B cell (primary cell): ENCODE measurements around the gene IL25.

Experiments
- CTCF ChIP-seq: fragments of 200-600 bp; IDR thresholded peaks from one replicate; pipeline ENCODE4 v1.8.0; 2022; ENCODE audit warnings: antibody characterized with exemption, mild to moderate bottlenecking
- EZH2 ChIP-seq: IDR thresholded peaks from 2 replicates; pipeline ENCODE4 v1.6.1; 2012; ENCODE audit warnings: borderline replicate concordance, low read depth, mild to moderate bottlenecking, moderate library complexity, low read length; ENCODE audit not compliant: insufficient read depth, poor library complexity, severe bottlenecking

GRCh38 chr14:23414906-23415820, 42.6 kb downstream of the IL25 start:
- TF ChIP-seq CTCF (no peak), EZH2 (no peak)
